Measurements from ENCODE around the gene CD274.
"Not testable (repeated sequence)": the region's sequence is repeated elsewhere in the genome, so short reads cannot be mapped to it uniquely, and the experiment has no call there.

CD274 gene

DNA sequence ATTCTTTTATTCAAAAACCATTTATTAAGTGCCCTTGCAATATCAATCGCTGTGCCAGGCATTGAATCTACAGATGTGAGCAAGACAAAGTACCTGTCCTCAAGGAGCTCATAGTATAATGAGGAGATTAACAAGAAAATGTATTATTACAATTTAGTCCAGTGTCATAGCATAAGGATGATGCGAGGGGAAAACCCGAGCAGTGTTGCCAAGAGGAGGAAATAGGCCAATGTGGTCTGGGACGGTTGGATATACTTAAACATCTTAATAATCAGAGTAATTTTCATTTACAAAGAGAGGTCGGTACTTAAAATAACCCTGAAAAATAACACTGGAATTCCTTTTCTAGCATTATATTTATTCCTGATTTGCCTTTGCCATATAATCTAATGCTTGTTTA is 18.5 kb downstream of the CD274 start:
- no peak for DNase-seq (ENCODE audit: low spot score)

GRCh38 chr9:5470122-5470521 is 19.8 kb downstream of the CD274 start:
- no peak for DNase-seq (ENCODE audit: low spot score)

- no peak for DNase-seq (ENCODE audit: low spot score)
Observed at GRCh38 chr9:5470816-5471215, 20.5 kb downstream of the CD274 start.

DNA sequence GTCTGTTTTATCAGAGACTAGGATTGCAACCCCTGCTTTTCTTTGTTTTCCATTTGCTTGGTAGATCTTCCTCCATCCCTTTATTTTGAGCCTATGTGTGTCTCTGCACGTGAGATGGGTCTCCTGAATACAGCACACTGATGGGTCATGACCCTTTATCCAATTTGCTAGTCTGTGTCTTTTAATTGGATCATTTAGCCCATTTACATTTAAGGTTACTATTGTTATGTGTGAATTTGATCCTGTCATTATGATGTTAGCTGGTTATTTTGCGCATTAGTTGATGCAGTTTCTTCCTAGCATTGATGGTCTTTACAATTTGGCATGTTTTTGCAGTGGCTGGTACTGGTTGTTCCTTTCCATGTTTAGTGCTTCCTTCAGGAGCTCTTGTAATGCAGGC is 25.3 kb downstream of the CD274 start:
- not testable (repeated sequence) for DNase-seq (ENCODE audit: low spot score)

DNA sequence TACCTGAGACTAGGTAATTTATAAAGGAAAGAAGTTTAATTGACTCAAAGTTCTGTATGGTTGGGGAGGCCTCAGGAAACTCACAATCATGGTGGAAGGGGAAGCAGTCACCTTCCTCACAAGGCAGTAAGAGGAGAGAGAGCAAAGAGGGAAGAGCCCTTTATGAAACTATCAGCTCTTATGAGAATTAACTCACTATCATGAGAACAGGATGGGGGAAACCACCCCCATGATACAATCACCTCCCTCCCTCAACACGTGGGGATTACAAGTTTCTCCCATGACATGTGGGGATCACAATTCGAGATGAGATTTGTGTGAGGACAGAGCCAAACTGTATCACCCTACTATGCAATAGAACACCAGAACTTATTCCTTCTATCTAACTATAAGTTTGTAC is 27.9 kb downstream of the CD274 start:
- no peak for DNase-seq (ENCODE audit: low spot score)

GRCh38 chr9:5479994-5480694 is 29.8 kb downstream of the CD274 start:
- DNase-seq (ENCODE audit: low spot score): no peak

GRCh38 chr9:5480919-5481318 is 30.6 kb downstream of the CD274 start:
- no peak for DNase-seq (ENCODE audit: low spot score)

DNA sequence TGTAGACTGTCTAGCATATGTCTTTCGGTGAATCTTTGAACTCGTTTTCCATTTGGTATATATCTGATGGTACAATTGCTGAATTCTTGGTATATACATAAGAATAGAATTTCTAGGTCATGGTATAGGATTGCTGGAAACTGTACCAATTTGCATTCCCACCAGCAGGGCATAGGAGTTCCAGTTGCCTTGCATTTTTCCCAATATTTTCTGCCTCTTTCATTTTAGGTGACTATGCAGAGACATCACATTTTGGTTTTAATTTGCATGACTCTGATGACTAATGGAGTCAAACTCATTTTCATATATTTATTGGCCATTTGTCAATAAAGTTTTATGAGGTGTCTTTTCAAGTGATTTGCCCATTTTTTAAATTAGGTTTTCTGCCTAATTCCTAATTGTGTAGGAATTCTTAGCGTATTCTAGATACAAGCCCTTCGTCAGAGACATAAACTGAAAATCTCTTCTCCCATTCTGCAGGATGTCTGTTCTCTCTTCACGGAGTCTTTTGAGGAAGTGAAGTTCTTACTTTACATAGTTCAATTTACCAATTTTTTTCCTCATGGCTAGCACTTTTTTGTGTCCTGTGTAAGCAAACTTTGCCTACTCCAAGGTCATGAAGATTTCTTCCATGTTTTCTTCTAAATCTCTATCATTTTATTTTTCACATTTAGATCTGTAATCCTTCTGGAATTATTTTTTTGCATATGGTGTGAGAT is 31.1 kb downstream of the CD274 start:
- DNase-seq (ENCODE audit: low spot score): no peak

DNA sequence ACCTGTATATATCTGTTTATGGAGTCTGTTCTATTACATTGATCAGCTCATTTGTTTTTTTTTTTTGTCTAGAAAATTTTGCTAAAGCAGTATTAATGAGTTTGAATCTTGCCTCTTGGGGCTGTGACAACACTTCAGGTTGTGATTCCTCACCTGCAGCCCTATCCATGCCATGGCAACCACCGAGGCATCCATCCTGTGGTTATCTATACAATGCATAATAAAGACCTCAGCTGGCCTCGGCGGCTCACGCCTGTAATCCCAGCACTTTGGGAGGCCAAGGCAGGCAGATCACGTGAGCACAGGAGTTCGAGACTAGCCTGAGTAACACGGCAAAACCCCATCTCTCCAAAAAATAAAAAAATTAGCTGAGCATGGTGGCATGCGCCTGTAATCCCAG is 31.9 kb downstream of the CD274 start:
- DNase-seq (ENCODE audit: low spot score): no peak

GRCh38 chr9:5483306-5483705 is 33.0 kb downstream of the CD274 start:
- no peak for DNase-seq (ENCODE audit: low spot score)

- no peak for DNase-seq (ENCODE audit: low spot score)
Observed at GRCh38 chr9:5485378-5486085, 35.2 kb downstream of the CD274 start.

DNA sequence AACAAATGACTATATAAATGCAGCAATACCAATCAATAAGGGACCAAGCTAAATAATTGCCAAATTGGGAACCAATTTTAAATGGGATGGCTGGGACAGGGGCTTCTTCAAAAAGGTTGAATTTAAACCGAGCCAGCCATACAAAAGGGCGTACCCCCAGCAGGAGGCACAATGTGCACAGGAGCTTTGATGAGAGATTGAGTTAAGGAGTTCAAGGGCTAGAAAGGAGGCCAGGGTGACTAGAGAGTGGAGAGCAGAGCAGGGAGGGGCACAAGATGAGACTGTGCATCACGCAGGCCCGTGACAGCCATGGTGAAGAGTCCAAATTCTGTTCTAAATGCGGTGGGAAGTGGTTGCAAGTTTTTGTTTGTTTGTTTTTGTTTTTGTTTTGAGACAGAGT is 36.6 kb downstream of the CD274 start:
- DNase-seq (ENCODE audit: low spot score): no peak

GRCh38 chr9:5488221-5489008 is 38.1 kb downstream of the CD274 start:
- no peak for DNase-seq (ENCODE audit: low spot score)

DNA sequence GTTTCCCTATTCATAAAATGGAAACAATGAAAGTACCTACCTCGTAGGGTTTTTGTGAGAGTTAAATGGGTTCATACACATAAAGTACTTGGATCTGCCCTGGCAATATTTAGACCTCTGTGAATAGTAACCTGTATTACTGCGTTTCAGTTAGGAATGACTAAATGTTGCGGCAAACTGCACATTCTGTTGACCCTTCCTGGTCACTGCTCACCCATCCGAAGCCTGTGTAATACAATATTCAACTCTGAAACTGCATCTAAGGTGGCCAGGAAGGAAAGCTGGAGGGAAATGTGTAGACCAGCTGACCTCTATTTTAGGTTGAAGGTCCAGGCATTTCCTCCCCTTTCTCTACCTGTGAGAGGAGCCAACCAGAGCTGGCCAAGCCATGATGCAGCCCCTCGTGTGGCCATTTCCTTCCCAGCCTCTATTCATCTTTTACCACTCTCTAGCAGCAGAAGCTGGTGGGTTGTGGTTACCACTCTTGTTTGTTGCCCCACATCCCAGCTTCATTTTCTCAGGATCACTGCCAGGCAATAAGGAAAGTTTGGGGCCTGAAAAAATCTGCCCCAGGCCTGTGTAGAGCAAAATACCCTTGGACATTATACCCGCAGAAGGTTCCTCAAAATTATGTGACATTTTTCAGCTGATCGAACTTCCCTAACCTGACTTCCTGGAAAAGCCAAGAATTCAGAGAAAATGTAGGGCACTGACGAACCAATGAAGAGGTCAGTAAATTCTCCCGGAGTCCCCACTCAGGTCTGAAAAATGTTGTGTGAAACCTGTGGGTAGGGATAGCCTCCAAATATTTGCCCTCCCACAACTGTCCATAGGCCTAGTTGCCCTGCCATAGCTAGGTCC is 39.5 kb downstream of the CD274 start:
- no peak for DNase-seq (ENCODE audit: low spot score)

DNA sequence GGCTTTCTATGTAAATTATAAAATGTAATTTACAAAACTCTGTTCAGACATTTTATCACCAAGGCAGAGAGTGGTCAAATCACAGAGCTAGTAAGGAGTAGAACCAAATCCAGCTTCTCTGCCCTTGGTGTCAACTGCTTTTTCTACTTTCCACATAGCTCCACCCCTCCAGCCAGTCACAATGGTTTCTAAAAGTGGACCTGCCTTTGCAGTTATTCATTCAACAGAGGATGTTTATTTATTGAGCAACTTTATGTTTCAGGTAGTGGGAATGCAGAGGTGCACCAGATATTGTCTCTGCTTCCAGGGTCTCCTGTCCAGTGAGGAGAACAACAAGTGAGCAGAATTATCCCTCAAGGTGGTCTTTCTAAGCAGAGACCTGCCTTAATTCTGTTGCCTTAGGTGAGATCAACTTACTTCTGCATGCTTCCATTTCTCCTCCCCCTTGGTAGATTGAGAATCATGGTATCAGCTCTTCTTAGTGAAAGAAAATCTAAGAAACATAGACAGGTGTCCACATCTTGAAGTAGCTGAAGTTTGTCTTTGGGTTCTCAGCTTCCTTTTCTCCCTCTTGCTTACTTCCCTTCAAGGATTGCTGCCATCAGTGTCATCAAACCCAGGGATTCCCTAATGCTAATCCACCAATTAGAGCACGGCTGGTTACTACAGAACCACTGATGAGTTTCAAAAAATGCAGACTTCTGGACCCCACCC is 42.8 kb downstream of the CD274 start:
- no peak for DNase-seq (ENCODE audit: low spot score)

GRCh38 chr9:5493679-5494511 is 43.6 kb downstream of the CD274 start:
- no peak for DNase-seq (ENCODE audit: low spot score)

- not testable (repeated sequence) for DNase-seq (ENCODE audit: low spot score)
Observed at GRCh38 chr9:5494765-5495164, 44.4 kb downstream of the CD274 start.

DNA sequence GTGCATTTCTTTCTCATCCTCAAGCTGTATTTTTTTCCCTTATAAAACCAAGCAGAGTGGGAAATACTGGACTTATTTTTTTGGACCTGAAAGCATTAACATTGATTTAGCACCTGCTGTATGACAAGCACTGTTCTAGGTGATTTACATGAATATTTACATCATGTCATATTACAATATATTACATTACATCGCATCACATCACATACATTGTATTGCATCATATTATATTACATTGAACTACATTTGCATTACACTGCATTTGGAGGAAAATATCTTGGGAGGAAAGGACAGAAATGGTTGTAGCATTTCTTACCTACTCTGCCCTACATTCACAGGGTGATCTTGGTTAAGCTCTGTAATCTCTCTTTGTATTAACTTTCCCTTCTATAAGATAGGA is 48.8 kb downstream of the CD274 start:
- DNase-seq (ENCODE audit: low spot score): no peak

DNA sequence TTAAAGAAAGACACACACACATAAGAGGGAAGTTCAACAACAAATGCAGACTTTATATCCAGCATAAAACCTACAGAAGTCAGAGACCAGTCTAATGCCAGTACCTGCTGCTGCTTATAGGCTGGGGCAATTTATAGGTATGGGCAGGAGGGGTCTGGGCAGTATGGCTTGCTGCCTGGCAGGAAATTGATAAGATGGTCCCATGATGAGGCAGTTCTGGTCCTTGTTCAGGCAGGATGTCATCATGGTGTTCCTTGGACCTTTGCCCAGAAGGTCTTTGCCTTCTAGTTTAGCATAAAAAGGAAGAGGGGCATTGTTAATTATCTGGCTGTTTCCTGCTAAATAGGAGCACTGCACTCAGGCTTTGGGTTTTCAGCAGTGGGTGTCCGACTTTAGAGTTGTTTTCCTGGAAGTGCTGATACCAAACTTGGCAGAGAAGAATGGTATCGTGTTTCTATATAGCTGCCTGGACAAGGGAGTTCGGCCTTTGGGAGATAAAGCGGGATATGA is 49.6 kb downstream of the CD274 start:
- DNase-seq (ENCODE audit: low spot score): no peak
